ENCODE measurements around the gene KRTAP9-6. TPM values are rescaled to one million over a fixed set of nuclear protein-coding genes. Genes with fewer than 3 reads are reported as not detected.

KRTAP9-6 gene
- not detected for total RNA-seq (2021; ENCODE audit: unreplicated experiment)
- polyA plus RNA-seq (2012): not detected in 2 replicates
- Bru-seq, nascent RNA: not detected
- BruChase-seq, experiment 1, labeled RNA remaining after a 6-hour chase: not detected
- BruChase-seq, experiment 2, labeled RNA remaining after a 2-hour chase: not detected
- long read RNA-seq: 0 reads

DNA sequence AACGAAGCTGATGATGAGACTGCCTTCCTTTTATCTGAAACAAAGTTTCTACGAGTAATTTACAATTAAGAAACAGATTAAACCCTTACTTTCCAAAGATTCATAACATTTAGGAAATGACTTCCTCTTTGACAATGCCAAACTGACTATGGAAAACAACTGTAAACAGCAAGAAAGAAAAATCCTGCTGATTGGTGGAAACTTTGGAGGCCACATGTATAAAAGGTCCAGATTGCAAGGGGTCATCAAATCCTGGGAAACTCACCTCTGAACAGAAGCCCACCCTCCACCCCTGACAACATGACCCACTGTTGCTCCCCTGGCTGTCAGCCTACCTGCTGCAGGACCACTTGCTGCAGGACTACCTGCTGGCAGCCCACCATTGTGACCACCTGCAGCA, at the start of gene KRTAP9-6:
KRTAP9-6 (plus strand) TSS at position 301 of the 400 bp plus-strand sequence; CDS start at position 301, 0 bp downstream.
- intact Hi-C loops (cut with micrococcal nuclease): no loop called here
- Histone ChIP-seq H3K27ac (ENCODE audit: low read depth, low read length) (no peak within 1 kb of the TSS), H3K4me2 (ENCODE audit: low read length) (no peak within 1 kb of the TSS), H3K9ac (ENCODE audit: low read length) (no peak within 1 kb of the TSS), H3K4me3 (replicated peaks in 1 of 2; ENCODE audit: low read depth in 1 of 2, low read length in 2 of 2) (no peak within 1 kb of the TSS), H3K36me3 (ENCODE audit: control insufficient read depth in 1 of 2, insufficient read depth in 2 of 2, low read length in 2 of 2) (no peaks in the 10 kb centered on the region), H4K20me1 (ENCODE audit: insufficient read depth) (no peaks in the 10 kb centered on the region), H3K9me3 (ENCODE audit: control insufficient read depth in 1 of 2, insufficient read depth in 1 of 2, low read depth in 1 of 2, low read length in 2 of 2) (no peaks in the 10 kb centered on the region), H3K9me2 (ENCODE audit: insufficient read depth) (no peaks in the 10 kb centered on the region), H2AFZ (ENCODE audit: low read depth, low read length, poor library complexity, severe bottlenecking) (no peak within 1 kb of the TSS), H3K27me3 (ENCODE audit: insufficient read depth, low read length) (no peaks in the 10 kb centered on the region), H3K79me2 (ENCODE audit: insufficient read depth, low read length) (no peaks in the 10 kb centered on the region), H3K4me1 (ENCODE audit: control insufficient read depth in 1 of 2, insufficient read depth in 2 of 2, low read length in 2 of 2) (no peaks in the 10 kb centered on the region)
- no peak for TF ChIP-seq EZH2phosphoT487 (IDR thresholded peaks at IDR 0.05; ENCODE audit: borderline replicate concordance)
- TF ChIP-seq CEBPB (IDR thresholded peaks at IDR 0.05; ENCODE audit: low read depth): no peak
- no peak for TF ChIP-seq REST (IDR thresholded peaks at IDR 0.05; ENCODE audit: low read depth)
- no peak for TF ChIP-seq POLR2AphosphoS5 (IDR thresholded peaks at IDR 0.05; ENCODE audit: low read depth, low read length)
- TF ChIP-seq ELF1 (IDR thresholded peaks at IDR 0.05; ENCODE audit: borderline replicate concordance, low read depth): no peak
- TF ChIP-seq, protein P1, sequence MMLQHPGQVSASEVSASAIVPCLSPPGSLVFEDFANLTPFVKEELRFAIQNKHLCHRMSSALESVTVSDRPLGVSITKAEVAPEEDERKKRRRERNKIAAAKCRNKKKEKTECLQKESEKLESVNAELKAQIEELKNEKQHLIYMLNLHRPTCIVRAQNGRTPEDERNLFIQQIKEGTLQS (IDR thresholded peaks at IDR 0.05): no peak
- TF ChIP-seq FOSL1 (IDR thresholded peaks at IDR 0.05; ENCODE audit: low read depth): no peak
- TF ChIP-seq RAD21 (IDR thresholded peaks at IDR 0.05; ENCODE audit: low read depth): no peak
- no peak for TF ChIP-seq MAX (IDR thresholded peaks at IDR 0.05)
- TF ChIP-seq ZNF274 (IDR thresholded peaks at IDR 0.05; ENCODE audit: low read depth, low read length): no peak
- no peak for TF ChIP-seq EZH2 (IDR thresholded peaks at IDR 0.05)
- TF ChIP-seq JUND (IDR thresholded peaks at IDR 0.05): no peak
- no peak for TF ChIP-seq ZBTB33 (IDR thresholded peaks at IDR 0.05; ENCODE audit: extremely low read depth, insufficient replicate concordance, low read length)
- TF ChIP-seq CBX3 (IDR thresholded peaks at IDR 0.05; ENCODE audit: low read depth): no peak
- no peak for TF ChIP-seq EGR1 (IDR thresholded peaks at IDR 0.05; ENCODE audit: low read depth)
- no peak for TF ChIP-seq SRF (IDR thresholded peaks at IDR 0.05; ENCODE audit: low read depth)
- TF ChIP-seq ZFX (IDR thresholded peaks at IDR 0.05): no peak
- TF ChIP-seq, protein P2, sequence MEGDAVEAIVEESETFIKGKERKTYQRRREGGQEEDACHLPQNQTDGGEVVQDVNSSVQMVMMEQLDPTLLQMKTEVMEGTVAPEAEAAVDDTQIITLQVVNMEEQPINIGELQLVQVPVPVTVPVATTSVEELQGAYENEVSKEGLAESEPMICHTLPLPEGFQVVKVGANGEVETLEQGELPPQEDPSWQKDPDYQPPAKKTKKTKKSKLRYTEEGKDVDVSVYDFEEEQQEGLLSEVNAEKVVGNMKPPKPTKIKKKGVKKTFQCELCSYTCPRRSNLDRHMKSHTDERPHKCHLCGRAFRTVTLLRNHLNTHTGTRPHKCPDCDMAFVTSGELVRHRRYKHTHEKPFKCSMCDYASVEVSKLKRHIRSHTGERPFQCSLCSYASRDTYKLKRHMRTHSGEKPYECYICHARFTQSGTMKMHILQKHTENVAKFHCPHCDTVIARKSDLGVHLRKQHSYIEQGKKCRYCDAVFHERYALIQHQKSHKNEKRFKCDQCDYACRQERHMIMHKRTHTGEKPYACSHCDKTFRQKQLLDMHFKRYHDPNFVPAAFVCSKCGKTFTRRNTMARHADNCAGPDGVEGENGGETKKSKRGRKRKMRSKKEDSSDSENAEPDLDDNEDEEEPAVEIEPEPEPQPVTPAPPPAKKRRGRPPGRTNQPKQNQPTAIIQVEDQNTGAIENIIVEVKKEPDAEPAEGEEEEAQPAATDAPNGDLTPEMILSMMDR (IDR thresholded peaks at IDR 0.05 in 2 of 3, conservative IDR thresholded peaks at IDR 0.05 in 1 of 3; ENCODE audit: borderline replicate concordance in 1 of 3, insufficient read depth in 1 of 3, low read depth in 2 of 3, low read length in 2 of 3): no peak
- no peak for TF ChIP-seq SP1 (IDR thresholded peaks at IDR 0.05; ENCODE audit: low read depth)
- CTCF ChIA-PET: no interaction called here
- ATAC-seq: no peak
- RAD21 ChIA-PET (ENCODE audit: low non-redundant PET in 1 of 2, low total read pairs in 2 of 2, uncharacterized antibody in 2 of 2, unreplicated experiment in 2 of 2): no interaction called here
- no peak for DNase-seq (ENCODE audit: low read depth, low spot score)
- BruUV-seq (replicated peaks): no TSS peak
- POLR2A ChIA-PET: no interaction called here
